A673 (cell line): ENCODE measurements around the gene DCP1B. TPM values are rescaled to one million over a fixed set of nuclear protein-coding genes. Genes with fewer than 3 reads are reported as not detected.

Experiments used
- BruUV-seq: library from RNA; stranded (reverse); fragments of 400-500 nt; replicated peaks from 2 replicates; lab custom pipeline; 2021; lab: Mats Ljungman, UMichigan
- CTCF ChIA-PET: fragments of 300-600 bp; sonication (Branson Sonifier 250); formaldehyde crosslinking; loops from one replicate; lab custom pipeline; 2022; ENCODE audit warnings: antibody characterized with exemption; lab: Charles Lee
- POLR2A ChIA-PET: fragments of 300-600 bp; sonication (Branson Sonifier 250); formaldehyde crosslinking; loops from one replicate; lab custom pipeline; 2022; ENCODE audit warnings: antibody characterized with exemption; ENCODE audit not compliant: low non-redundant PET; lab: Charles Lee
- DNase-seq: peaks from one replicate; pipeline ENCODE4 v3.0.0-alpha.2; 2015; ENCODE audit warnings: low spot score
- H3K27ac ChIP-seq: fragments of 200-600 bp; sonication (generic); 2 replicates; pipeline ENCODE4 v1.5.1; 2016; ENCODE audit warnings: mixed run types, low read depth, mild to moderate bottlenecking, mixed read lengths, antibody characterized with exemption, low read length; ENCODE audit not compliant: poor library complexity, severe bottlenecking
- H3K27me3 ChIP-seq: fragments of 200-600 bp; sonication (generic); replicated peaks from 2 replicates; pipeline ENCODE4 v1.6.1; 2017; ENCODE audit warnings: mixed run types, low read depth, mild to moderate bottlenecking, mixed read lengths, antibody characterized with exemption, low read length; ENCODE audit not compliant: insufficient read depth, poor library complexity
- H3K36me3 ChIP-seq: fragments of 200-600 bp; sonication (generic); 2 replicates; pipeline ENCODE4 v1.6.1; 2016; ENCODE audit warnings: mixed run types, mild to moderate bottlenecking, mixed read lengths, antibody characterized with exemption, low read length; ENCODE audit not compliant: insufficient read depth, poor library complexity, severe bottlenecking
- H3K4me1 ChIP-seq: fragments of 200-600 bp; sonication (generic); 2 replicates; pipeline ENCODE4 v1.6.1; 2017; ENCODE audit warnings: mixed run types, mild to moderate bottlenecking, mixed read lengths, antibody characterized with exemption, low read length; ENCODE audit not compliant: insufficient read depth, poor library complexity, severe bottlenecking
- H3K4me3 ChIP-seq: fragments of 200-600 bp; sonication (generic); 2 replicates; pipeline ENCODE4 v1.5.1; 2016; ENCODE audit warnings: low read depth, mixed run types, mild to moderate bottlenecking, mixed read lengths, low read length; ENCODE audit not compliant: poor library complexity, severe bottlenecking
- H3K9me3 ChIP-seq: fragments of 200-600 bp; sonication (generic); 2 replicates; pipeline ENCODE4 v1.6.1; 2016; ENCODE audit warnings: mixed run types, low read depth, mild to moderate bottlenecking, mixed read lengths, antibody characterized with exemption, low read length; ENCODE audit not compliant: poor library complexity, severe bottlenecking
- CTCF ChIP-seq: fragments of 300-800, 200-600 bp; sonication (generic); conservative IDR thresholded peaks from 2 replicates; pipeline ENCODE4 v1.5.1; 2017; ENCODE audit warnings: low read depth, mild to moderate bottlenecking, antibody characterized with exemption, low read length, moderate library complexity, mixed read lengths
- EZH2 ChIP-seq: fragments of 200-600 bp; sonication (generic); IDR thresholded peaks from 2 replicates; pipeline ENCODE4 v1.6.1; 2017; ENCODE audit warnings: borderline replicate concordance, low read depth, mild to moderate bottlenecking, mixed read lengths, antibody characterized with exemption, low read length; ENCODE audit not compliant: poor library complexity, severe bottlenecking
- intact Hi-C: fragments of 100-400 bp; cut with micrococcal nuclease; formaldehyde crosslinking; loops from one replicate; pipeline ENCODE4 v1.10.0; 2022; ENCODE audit not compliant: unreplicated experiment
- total RNA-seq: library from RNA; stranded (reverse); gene quantifications from 2 replicates; pipeline ENCODE4 v1.2.3, GENCODE V29; 2021

The DCP1B gene
- total RNA-seq, 1 experiment from 2014 or later: 8.8 TPM

GRCh38 chr12:1932264-1932777 is 71.9 kb downstream of the DCP1B start:
- no peaks in the 10 kb centered on the region for H3K36me3 ChIP-seq
- peaks cover 9% of the 10 kb centered on the region for H3K4me1 ChIP-seq
- H3K27me3 ChIP-seq: no peaks in the 10 kb centered on the region
- no peak overlapping the region for H3K4me3 ChIP-seq
- no TSS peak for BruUV-seq
- no peak for TF ChIP-seq EZH2
- no peak for TF ChIP-seq CTCF
- POLR2A ChIA-PET: no interaction called here
- H3K9me3 ChIP-seq: no peaks in the 10 kb centered on the region
- CTCF ChIA-PET: no interaction called here
- no peak for DNase-seq
- H3K27ac ChIP-seq: no peak overlapping the region
- intact Hi-C loops: no loop called here

GRCh38 chr12:1931642-1932041 is 72.6 kb downstream of the DCP1B start:
- ChIA-PET POLR2A (no interaction called here), CTCF (no interaction called here)
- no peaks in the 10 kb centered on the region for H3K36me3 ChIP-seq
- peaks cover 9% of the 10 kb centered on the region for H3K4me1 ChIP-seq
- intact Hi-C loops: no loop called here
- no peaks in the 10 kb centered on the region for H3K9me3 ChIP-seq
- DNase-seq: no peak
- no peak overlapping the region for H3K4me3 ChIP-seq
- H3K27ac ChIP-seq: no peak overlapping the region
- TF ChIP-seq CTCF (no peak), EZH2 (no peak)
- BruUV-seq: no TSS peak
- no peaks in the 10 kb centered on the region for H3K27me3 ChIP-seq

GRCh38 chr12:1930803-1931597 is 73.3 kb downstream of the DCP1B start:
- no TSS peak for BruUV-seq
- no peak for DNase-seq
- intact Hi-C loops: no loop called here
- Histone ChIP-seq H3K36me3 (no peaks in the 10 kb centered on the region), H3K27ac (no peak overlapping the region), H3K27me3 (no peaks in the 10 kb centered on the region), H3K4me3 (no peak overlapping the region), H3K9me3 (no peaks in the 10 kb centered on the region), H3K4me1 (peaks cover 9% of the 10 kb centered on the region)
- CTCF ChIA-PET: no interaction called here
- no peak for TF ChIP-seq EZH2
- TF ChIP-seq CTCF: no peak
- POLR2A ChIA-PET: no interaction called here
